HEK293T (cell line): ENCODE data around the gene SYNDIG1L.

Source experiments
- CTCF ChIA-PET: fragments of 350-600 bp; formaldehyde crosslinking; extraction: SDS; loops from one replicate; lab custom pipeline; 2021; ENCODE audit warnings: antibody characterized with exemption, inconsistent platforms; lab: Yijun Ruan, JAX
- POLR2A ChIA-PET: fragments of 350-600 bp; formaldehyde crosslinking; extraction: SDS; loops from one replicate; lab custom pipeline; 2020; ENCODE audit warnings: antibody characterized with exemption, inconsistent platforms; lab: Yijun Ruan, JAX
- DNase-seq: peaks from one replicate; pipeline ENCODE4 v3.0.0; 2012; ENCODE audit warnings: mixed read lengths; ENCODE audit errors: extremely low spot score
- ARNT ChIP-seq: fragments of 450-650 bp; IDR thresholded peaks from 2 replicates; pipeline ENCODE4 v1.6.1; 2017; ENCODE audit warnings: mild to moderate bottlenecking
- BHLHE40 ChIP-seq: fragments of 450-650 bp; IDR thresholded peaks from 2 replicates; pipeline ENCODE4 v1.6.1; 2016; ENCODE audit warnings: mild to moderate bottlenecking, moderate library complexity, borderline replicate concordance
- CTBP1 ChIP-seq: fragments of 450-650 bp; IDR thresholded peaks from 2 replicates; pipeline ENCODE4 v1.6.1; 2016; ENCODE audit warnings: borderline replicate concordance
- ELF4 ChIP-seq: fragments of 450-650 bp; IDR thresholded peaks from 2 replicates; pipeline ENCODE4 v1.6.1; 2017; ENCODE audit warnings: antibody characterized with exemption
- FOXA1 ChIP-seq: fragments of 450-650 bp; IDR thresholded peaks from 2 replicates; pipeline ENCODE4 v1.6.1; 2016; ENCODE audit warnings: mild to moderate bottlenecking
- FOXK2 ChIP-seq: fragments of 450-650 bp; IDR thresholded peaks from 2 replicates; pipeline ENCODE4 v1.6.1; 2016; ENCODE audit warnings: mild to moderate bottlenecking
- FOXM1 ChIP-seq: fragments of 450-650 bp; IDR thresholded peaks from 2 replicates; pipeline ENCODE4 v1.6.1; 2017; ENCODE audit warnings: mild to moderate bottlenecking, borderline replicate concordance
- HDGF ChIP-seq: fragments of 450-650 bp; IDR thresholded peaks from 2 replicates; pipeline ENCODE4 v1.6.1; 2017; ENCODE audit warnings: antibody characterized with exemption, borderline replicate concordance
- L3MBTL2 ChIP-seq: fragments of 450-650 bp; conservative IDR thresholded peaks from 2 replicates; pipeline ENCODE4 v1.6.1; 2016; ENCODE audit warnings: mild to moderate bottlenecking
- LEF1 ChIP-seq: fragments of 450-650 bp; IDR thresholded peaks from 2 replicates; pipeline ENCODE4 v1.6.1; 2017; ENCODE audit warnings: mild to moderate bottlenecking, borderline replicate concordance
- NFRKB ChIP-seq: fragments of 450-650 bp; IDR thresholded peaks from 2 replicates; pipeline ENCODE4 v1.6.1; 2016; ENCODE audit warnings: mild to moderate bottlenecking, moderate library complexity
- PKNOX1 ChIP-seq: fragments of 450-650 bp; IDR thresholded peaks from 2 replicates; pipeline ENCODE4 v1.6.1; 2016
- SP1 ChIP-seq: fragments of 450-650 bp; IDR thresholded peaks from 2 replicates; pipeline ENCODE4 v1.6.1; 2017
- SUZ12 ChIP-seq: fragments of 450-650 bp; IDR thresholded peaks from 2 replicates; pipeline ENCODE4 v1.6.1; 2016; ENCODE audit warnings: mild to moderate bottlenecking
- TARDBP ChIP-seq: fragments of 450-650 bp; IDR thresholded peaks from 2 replicates; pipeline ENCODE4 v1.6.1; 2016
- ZNF384 ChIP-seq: fragments of 450-650 bp; IDR thresholded peaks from 2 replicates; pipeline ENCODE4 v1.6.1; 2016

Gene SYNDIG1L

GRCh38 chr14:74405663-74406062, 20.3 kb downstream of the SYNDIG1L start:
- ChIA-PET POLR2A (no interaction called here), CTCF (no interaction called here)
- TF ChIP-seq NFRKB (no peak), L3MBTL2 (no peak), FOXK2 (no peak), PKNOX1 (no peak)
- no peak for DNase-seq

GRCh38 chr14:74404435-74404834, 21.6 kb downstream of the SYNDIG1L start:
- POLR2A ChIA-PET, result no interaction called here
- CTCF ChIA-PET, result interaction anchor here (0.6 kb wide), 1 partner anchor 74 kb away, joined by 3 read pairs; no protein-coding TSS in a partner anchor
- DNase-seq, result no peak
- TF ChIP-seq SUZ12 (no peak), HDGF (no peak), ARNT (no peak), BHLHE40 (no peak), FOXK2 (no peak)

- TF ChIP-seq FOXK2 (no peak), TARDBP (no peak), SP1 (no peak), SUZ12 (no peak), PKNOX1 (no peak), FOXA1 (no peak), L3MBTL2 (no peak), HDGF (no peak), ZNF384 (no peak), ELF4 (no peak), LEF1 (no peak), CTBP1 (no peak), FOXM1 (no peak), NFRKB (no peak), BHLHE40 (no peak), ARNT (no peak)
- ChIA-PET POLR2A (no interaction called here), CTCF (interaction anchor here (0.6 kb wide), 1 partner anchor 74 kb away, joined by 3 read pairs; no protein-coding TSS in a partner anchor)
- no peak for DNase-seq
Measured at GRCh38 chr14:74403619-74404417, 22.2 kb downstream of the SYNDIG1L start.

DNA sequence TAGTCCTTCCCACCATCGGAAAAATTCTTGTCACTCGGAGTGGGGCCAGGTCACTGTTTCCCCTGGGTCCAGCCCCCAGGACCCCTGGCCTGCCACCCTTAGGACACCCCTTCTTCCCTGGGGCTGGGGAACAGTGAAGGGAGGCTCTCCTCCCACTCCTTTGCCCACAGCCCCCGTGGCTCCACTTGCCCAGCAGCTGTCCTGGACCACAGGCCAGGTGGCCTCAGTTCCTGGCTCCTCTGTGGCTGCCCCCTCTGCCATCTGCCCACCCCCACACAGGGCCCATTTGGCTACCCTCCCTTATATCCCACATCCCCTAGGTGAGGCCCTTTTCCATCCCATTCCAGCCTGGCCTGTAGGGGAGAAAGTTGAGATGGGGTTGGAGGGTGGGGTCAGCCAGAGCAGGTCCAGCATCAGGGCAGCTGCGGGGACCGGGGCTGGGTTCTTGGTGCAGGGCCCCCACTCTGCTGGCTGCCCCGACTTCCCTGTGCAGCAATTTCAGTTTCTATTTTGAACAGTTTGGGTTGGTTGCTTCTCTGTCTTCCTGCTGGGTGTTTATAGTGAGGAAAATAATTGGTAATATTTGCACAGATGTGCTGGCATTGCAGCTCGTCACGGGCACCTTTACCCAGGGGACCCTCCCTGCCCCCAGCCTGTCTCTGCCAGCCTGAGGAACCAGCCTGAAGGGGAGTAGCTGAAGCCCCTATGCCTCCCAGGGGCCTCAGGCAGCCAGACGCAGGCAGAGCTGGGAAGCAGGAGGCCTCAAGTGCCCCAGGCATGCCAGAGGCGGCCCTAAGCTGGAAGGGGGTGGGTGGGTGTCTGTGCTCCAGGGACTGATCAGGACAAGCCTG, 23.4 kb downstream of the SYNDIG1L start:
- no peak for DNase-seq
- CTCF ChIA-PET, result no interaction called here

GRCh38 chr14:74401504-74402241, 24.3 kb downstream of the SYNDIG1L start:
- POLR2A ChIA-PET, result no interaction called here
- no peak for DNase-seq
- TF ChIP-seq FOXM1 (no peak), CTBP1 (no peak)
- CTCF ChIA-PET, result no interaction called here

More for the DNA sequence above, 23.4 kb downstream of the SYNDIG1L start:
- no peak for TF ChIP-seq FOXM1
- TF ChIP-seq L3MBTL2, result no peak
- TF ChIP-seq PKNOX1, result no peak
- no peak for TF ChIP-seq CTBP1
- POLR2A ChIA-PET, result no interaction called here

DNA sequence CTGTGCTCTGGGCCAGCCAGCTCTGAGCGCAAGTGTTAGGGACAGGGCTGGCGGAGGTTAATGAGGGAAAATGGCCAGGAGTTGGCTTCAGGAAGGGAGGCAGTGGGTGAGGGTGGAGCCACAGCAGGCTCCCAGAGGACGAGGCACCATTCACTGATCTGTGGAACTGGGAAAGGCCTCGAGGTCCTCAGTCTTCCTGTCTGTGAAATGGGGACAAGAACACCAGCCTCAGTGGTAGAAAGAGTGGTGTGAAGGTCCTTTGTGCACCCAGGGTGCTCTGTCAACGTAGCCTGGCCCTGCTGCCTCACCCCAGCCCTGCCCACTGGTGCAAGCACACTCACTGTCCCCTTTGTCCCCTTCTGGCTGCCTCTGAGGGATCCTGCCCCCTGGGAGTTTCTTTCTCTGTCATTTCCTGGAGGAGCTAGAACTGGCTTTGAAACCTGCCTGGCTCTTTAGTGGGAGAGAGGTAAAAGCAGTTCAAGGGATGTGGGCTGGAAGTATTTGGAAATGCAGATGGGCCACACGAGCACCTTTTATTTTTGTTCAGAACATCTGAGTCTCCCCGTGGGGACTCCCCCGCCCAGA, 25.0 kb downstream of the SYNDIG1L start:
- no peak for TF ChIP-seq SP1
- TF ChIP-seq ARNT, result no peak
- no peak for TF ChIP-seq NFRKB
- no peak for TF ChIP-seq ELF4
- no peak for TF ChIP-seq TARDBP
- ChIA-PET POLR2A (no interaction called here), CTCF (no interaction called here)
- no peak for DNase-seq
